ENCODE results near the gene LBX1.

Gene LBX1

GRCh38 chr10:101224910-101225823 is 4.1 kb downstream of the LBX1 start:
- DNase-seq: no peak

- DNase-seq: no peak
Measured at GRCh38 chr10:101224060-101224909, 5.0 kb downstream of the LBX1 start.

GRCh38 chr10:101223274-101224059 is 5.8 kb downstream of the LBX1 start:
- no peak for DNase-seq

- DNase-seq: no peak
Measured at GRCh38 chr10:101222683-101223273, 6.5 kb downstream of the LBX1 start.

- DNase-seq: no peak
Measured at GRCh38 chr10:101221963-101222531, 7.2 kb downstream of the LBX1 start.

GRCh38 chr10:101221549-101221948 is 7.7 kb downstream of the LBX1 start:
- DNase-seq: no peak

GRCh38 chr10:101219946-101220451 is 9.3 kb downstream of the LBX1 start:
- no peak for DNase-seq

- DNase-seq: no peak
Measured at GRCh38 chr10:101219139-101219945, 9.9 kb downstream of the LBX1 start.

- no peak for DNase-seq
Measured at GRCh38 chr10:101218351-101219138, 10.7 kb downstream of the LBX1 start.

- peak; percentile 64 for DNase-seq
Measured at GRCh38 chr10:101217450-101218281, 11.6 kb downstream of the LBX1 start.

GRCh38 chr10:101217044-101217425 is 12.2 kb downstream of the LBX1 start:
- no peak for DNase-seq

GRCh38 chr10:101216207-101217043 is 12.8 kb downstream of the LBX1 start:
- DNase-seq: no peak

GRCh38 chr10:101215397-101216206 is 13.7 kb downstream of the LBX1 start:
- no peak for DNase-seq

- peak; percentile 75 for DNase-seq
Measured at GRCh38 chr10:101214446-101215396, 14.5 kb downstream of the LBX1 start.

GRCh38 chr10:101208543-101208942 is 20.7 kb downstream of the LBX1 start:
- no peak for DNase-seq

GRCh38 chr10:101207026-101207425 is 22.2 kb downstream of the LBX1 start:
- no peak for DNase-seq

Data from NCI-H510A treated with DMSO at 0.1 percent for 48 hours (cell line).